GM18861 (cell line): ENCODE results near the gene PTPRN2.

ENCODE experiments used
- ATAC-seq: cut with Tn5 transposase; IDR thresholded peaks from one replicate; pipeline ENCODE4 v1.9.1; 2021; ENCODE audit not compliant: unreplicated experiment

The PTPRN2 gene

DNA sequence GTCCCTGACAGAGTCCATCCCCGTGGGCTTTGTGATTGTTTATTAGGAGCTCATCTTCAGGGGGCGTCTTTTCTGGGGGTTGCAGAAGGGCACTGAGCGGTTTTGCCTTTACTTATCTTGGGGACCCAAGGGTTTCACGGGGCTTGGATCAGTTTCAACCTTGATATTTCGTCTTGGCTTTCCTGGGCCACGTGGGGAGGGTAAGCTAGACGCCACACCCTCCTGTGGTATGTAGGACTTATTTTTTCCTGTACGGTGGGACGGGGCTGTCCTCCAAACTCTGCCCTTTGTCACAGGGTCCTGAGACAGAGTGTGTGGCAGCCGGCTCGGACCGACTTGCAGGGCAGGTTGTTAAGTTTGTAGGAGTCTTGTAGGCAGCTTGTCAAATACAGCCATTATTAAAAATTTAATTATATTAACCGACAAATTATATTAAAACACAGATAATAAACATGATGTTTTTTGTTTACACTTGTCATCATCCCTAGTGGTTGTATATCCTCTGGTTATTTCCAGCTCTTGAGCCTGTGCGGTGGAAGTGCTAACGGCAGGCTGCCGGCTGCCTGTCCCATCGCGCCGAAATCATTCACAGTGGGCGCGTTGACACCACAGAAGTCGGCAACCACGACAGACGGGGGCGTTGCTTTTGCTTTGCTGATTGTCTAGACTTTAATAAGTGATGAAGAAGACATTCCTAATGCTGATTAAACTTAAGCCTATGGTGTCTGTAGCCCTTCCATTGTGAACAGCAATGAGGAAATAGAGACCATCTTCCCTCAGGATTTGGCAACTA is 1057.7 kb downstream of the PTPRN2 start:
- no peak for ATAC-seq

DNA sequence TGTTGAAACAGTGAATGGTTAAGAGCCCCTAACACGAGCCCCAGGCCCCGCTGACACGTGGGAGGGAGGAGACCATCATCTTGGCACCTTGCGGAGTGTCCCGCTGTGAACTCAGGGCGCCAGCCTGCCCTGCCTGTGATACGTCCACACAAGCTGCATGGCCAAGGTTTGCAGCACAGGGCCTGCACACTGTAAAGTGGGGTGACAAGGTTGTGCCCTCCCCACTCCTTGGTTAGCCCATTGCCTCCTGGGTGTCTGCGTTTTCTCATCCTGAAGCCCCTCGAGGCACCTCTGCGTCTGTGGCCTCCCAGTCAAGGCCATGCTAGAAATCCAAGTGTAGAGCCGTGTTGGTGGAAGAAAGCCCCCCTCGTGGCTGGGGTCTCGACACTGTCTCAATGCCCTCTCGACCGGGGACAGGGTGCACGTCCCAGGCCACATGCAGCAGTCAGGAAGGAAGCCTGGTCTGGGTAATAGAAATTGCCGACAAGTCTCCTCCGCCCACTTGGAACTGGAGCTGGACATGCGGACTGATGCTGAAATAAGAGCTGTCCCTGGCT is 1058.8 kb downstream of the PTPRN2 start:
- ATAC-seq: no peak

DNA sequence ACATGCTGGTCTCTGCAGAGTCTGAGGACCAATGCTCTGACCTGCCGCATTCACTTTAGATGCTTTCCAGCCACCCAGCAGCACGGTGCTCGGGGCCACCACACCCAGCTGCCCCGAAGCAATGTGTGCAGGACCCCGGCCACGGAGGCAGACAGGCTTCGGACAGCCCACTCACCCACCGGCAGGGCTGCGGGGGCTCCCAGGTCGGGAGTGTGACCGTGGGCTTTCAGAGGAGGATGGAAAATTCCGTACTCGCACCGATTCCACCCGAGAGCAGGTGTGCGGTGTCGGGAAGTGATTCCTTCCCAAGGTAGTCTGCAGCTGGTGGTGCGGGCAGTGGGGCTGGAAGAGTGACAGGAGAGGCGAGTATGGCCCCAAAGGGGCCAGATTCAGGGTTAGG is 1059.9 kb downstream of the PTPRN2 start:
- no peak for ATAC-seq

DNA sequence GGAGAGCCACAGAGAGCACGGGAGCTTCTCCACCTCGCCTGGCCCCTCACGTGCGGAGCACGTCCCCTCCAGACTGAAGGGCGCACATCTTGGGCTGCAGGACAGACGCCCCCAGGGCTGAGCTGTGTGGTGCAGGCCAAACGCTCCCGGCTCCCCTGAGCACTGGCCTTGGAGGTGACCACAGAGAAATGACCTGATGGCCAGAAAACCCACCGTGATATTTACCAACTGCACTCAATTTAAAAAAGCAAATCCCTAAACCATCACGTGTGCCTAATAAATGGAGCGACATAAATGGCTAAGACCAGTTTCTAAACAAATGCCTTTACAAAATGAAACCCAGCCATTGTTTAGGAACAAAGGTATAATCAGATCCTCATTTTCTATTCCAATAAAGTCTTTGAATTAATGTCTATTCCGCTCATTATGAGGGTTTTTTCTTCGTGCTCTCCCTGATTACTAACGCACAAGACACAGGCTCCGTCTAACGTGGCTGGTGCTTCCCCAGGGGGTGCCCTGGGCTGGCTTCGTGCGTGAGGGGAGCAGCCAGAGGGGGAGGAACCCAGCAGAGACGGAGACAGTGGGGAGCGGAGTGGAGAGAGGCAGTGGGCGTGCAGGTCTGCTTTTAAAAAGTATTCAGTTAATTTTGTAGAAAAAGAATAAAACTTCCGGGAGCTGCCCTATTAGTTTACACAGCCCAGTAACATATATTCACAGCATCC is 1060.5 kb downstream of the PTPRN2 start:
- no peak for ATAC-seq

DNA sequence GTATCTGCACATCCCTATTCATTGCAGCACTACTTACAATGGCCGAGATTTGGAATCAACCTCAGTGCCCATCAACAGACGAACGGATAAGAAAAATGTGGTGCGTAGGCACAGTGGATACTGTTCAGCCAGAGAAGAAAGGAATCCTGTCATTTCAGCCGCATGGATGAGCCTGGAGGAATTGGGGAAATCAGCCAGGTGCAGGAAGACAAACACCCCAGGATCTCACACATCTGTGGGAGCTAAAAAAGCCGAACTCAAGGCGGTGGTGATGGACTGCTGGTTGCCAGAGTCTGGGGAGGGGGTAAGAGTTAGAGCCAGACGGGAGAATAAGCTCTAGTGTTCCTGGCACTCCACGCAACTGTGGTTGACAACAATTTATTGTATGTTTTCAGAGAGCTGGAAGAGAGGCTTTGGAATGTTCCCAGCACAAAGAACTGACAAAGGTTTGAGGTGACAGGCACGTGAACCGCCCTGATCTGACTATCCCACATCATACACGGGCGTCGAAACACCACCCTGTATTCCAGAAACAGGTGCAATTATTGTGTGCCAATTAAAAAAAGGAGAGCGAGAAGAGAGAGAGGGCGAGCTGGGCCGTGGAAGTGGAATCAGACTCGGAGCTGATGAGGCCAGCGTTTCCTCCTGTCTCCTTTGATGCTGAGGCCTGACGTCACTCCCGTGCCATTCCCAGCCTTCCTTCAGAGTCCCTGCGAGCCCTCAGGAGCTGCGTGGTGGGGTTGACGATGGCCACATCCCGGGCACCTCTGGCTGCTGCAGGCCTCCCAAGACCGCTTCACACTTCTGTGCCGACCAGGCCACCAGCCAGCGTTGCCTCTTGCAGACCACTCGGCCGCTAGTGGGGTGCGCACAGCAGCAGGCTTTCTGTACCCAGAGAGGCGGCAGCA is 1061.4 kb downstream of the PTPRN2 start:
- ATAC-seq: no peak

DNA sequence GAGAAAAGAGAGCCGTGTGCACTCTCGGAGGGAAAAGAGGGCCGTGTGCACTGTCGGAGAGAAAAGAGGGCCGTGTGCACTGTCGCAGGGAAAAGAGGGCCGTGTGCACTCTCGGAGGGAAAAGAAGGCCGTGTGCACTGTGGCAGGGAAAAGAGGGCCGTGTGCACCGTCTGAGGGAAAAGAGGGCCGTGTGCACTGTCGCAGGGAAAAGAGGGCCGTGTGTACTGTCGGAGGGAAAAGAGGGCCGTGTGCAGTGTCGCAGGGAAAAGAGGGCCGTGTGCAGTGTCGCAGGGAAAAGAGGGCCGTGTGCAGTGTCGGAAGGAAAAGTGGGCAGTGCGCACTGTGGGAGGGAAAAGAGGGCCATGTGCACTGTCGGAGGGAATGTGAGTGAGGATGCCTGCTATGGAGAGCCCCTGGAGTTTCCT is 1062.1 kb downstream of the PTPRN2 start:
- no peak for ATAC-seq

DNA sequence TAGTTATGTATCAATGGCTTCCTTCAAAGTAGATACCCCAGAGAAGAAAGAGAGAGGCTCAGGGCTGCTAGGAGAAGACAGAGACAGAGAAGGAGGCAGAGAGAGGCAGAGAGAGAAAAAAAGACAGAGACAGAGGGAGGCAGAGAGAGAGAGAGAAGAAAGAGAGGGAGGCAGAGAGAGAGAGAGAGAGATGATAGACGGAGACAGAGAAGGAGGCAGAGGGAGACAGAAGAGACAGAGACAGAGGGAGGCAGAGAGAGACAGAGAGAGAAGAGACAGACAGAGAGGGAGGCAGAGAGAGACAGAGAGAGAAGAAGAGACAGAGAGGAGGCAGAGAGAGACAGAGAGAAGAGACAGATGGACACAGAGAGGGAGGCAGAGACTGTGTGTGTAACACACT is 1062.9 kb downstream of the PTPRN2 start:
- no peak for ATAC-seq

DNA sequence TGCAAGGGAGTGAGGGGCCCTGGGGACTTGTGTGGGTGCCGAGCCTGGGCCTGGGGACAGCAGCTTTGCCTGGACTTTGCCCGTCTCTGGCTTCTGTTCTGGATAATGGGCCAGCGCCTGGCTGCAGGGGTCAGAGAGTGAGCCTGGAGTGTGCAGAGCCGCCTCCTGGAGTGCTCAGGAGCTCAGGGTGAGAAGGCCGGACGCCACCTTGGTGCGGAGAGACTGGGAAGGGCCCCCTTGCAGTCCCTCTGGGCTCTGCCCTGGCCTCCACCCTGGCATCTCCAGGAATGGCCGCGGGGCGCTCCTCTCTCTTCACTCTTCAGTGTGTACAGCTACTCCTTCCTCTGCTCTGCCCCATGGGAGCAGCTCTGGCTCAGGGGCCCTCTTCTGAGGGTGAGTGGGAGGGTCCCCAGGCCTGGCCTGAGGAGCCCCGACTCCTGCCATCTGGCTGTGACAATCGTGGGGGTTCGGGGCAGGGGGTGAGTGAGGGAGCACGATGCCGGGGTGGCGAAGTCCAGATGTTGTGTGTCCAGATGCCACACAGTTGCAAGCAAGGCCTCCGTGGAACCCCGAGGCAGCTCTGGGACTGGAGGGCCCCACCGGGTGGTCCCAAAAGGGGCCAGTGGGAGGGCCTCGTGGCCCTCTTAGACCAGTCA is 1063.7 kb downstream of the PTPRN2 start:
- no peak for ATAC-seq

DNA sequence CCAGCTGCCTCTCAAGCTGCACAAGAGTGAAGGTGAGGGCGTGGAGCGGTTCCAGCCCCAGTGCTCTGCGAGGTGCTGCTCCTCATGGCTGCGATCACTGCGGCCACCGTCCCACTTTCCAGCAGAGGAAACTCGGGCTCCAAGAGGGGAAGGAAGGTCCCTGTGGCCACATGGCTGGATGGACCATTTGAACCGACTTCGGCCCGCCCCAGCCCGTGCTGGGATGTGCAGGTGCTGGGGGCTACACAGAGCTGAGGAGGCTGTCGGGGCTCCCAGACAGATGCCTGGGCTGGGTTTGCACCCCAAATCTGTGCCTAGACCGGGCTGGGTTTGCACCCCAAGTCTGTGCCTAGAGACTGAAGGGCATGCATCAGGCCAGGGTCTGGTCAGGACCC is 1064.3 kb downstream of the PTPRN2 start:
- ATAC-seq: no peak

DNA sequence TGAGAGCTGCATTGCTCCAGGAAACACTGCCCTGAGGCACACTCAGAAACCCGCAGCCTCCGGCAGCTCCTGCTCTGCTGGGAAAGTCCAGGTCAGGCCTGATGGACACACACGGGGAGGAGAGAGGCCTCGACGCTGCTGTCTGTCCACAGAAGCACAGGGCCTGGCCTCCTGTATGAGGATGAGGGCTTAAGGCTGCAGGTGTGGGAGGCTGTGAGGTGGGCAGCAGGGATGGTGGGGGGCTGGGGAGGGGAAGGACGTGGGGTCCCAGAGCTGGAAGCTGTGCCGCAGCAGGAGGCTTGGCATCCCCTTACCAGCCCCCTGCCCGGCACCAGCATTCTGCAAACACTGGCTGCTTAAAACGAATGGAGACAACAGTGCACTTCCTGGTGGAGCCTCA is 1064.7 kb downstream of the PTPRN2 start:
- no peak for ATAC-seq

DNA sequence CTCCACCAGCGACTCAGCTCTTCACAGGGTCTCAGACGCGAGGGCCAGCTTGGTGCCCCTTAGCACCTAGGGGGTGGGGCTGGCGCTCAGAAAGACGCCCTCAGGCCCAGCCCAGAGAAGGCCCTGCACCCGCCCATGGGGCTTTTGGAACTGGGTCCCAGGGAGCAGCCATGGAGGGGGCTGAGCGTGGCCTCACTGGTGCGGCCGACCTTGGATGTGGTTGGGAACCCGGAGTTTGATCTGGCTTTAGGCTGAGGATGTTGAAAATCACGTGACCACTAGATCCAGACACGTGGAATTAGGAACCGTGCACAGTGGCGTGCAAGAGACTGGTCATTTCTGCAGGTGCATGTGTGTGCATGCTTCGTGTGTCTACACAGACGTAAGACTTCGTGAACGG is 1065.4 kb downstream of the PTPRN2 start:
- ATAC-seq: no peak

DNA sequence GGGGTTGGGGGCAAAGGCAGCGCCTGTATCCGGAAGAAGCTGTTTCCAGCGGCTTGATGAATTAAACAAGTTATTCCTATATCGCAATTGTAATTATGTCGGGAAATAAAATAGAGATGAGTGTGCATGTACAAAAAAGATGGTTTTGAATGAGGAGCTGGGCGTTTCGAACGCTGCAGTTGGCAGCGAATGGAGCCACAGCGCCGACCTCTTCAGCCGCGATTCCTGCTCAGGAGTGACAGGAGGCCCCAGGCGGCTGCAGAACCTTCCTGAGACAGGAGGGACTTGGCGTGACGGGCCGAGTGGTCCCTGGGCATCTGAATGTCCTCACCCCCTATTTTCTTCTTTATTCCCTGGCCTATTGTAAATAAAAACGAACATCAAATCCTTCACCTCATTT is 1065.9 kb downstream of the PTPRN2 start:
- ATAC-seq: no peak

DNA sequence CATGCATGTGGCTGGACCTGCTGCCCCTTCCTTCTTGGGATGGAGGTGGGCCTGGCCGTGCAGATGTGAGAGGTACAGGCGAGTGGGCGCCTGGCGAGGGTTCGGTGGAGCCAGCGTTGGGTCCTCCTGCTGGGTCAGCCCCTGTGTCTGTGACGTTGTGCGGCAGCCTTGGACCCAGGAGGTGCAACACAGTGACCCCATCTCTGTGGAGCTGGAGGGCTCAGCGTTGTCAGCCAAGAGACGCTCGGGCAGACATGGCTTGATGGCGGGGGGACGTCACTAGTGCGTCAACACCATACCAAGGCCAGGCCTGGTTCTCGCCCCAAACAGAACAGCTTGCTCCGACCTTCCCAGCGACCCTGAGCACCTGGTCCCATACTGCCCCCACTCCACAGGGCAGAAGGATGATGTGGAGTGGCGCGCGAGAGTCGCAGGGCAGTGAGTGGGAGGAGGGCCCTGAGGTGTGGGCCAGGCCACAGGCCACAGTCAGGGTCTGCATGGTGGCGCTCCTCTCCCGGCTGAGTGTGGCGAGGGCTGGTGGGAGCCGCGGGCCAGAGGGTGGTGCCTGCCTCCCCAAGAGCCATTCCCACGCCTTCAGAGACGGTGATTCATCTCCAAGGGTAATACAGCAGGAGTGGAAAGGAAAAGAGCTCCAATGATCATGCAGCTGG is 1066.4 kb downstream of the PTPRN2 start:
- ATAC-seq: no peak

DNA sequence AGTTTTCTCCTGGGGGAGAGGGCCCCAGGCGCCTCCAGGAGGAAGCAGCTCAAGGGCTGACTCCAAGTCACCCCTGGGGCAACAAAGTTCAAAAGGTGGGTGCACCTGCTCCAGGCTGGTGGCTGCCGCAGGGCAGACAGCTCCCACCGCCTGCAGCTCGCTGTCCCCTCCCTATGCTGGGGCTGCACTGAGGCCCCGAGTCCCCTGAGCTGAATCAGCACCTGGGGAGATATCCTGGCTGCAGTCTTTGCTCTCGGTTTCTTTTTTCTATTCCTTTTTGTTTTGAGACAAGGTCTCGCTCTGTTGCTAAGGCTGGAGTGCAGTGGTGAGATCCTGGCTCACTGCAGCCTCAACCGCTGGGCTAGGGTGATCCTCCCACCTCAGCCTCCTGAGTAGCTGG is 1067.4 kb downstream of the PTPRN2 start:
- no peak for ATAC-seq

DNA sequence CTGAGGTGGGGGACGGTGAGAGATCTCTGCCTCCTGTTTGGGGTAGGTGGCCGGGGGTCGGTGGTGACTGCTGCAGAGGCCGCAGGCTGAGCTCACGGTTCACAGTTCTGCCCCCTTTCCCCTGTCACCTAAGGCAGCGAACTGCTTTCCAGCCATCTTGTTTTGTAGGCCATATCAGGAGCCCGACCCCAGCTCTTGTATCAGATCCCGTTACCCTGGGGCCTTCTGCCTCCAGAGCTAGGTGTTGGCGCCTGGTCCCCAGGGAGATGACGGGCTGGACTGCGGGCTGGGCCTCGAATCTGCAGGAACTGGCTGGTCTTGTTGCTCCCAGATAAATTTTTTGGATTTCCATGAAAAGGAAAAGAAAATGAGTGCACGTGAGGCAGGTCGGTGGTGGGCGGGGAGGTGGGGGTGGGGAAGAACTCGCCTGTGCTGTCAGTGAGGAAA is 1067.8 kb downstream of the PTPRN2 start:
- ATAC-seq: no peak

DNA sequence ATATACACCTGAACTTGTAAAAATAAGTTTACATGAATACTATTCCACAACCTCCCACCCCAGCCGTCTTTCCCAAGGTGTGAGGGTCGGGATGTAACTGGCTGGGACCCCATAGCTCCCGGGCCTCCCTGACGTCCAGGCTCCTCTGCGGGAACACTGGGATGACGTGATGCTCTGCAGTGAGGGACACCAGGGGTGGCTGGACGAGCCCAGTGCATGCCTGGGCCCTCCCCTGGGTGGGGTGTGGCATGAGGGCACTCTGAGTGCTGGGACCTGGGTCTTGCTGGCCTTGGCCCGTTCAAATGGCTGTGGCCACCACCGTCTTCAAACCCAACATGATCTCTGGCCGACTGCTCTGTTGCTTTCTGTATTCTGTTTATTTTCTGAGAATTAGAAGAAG is 1068.4 kb downstream of the PTPRN2 start:
- ATAC-seq: no peak

DNA sequence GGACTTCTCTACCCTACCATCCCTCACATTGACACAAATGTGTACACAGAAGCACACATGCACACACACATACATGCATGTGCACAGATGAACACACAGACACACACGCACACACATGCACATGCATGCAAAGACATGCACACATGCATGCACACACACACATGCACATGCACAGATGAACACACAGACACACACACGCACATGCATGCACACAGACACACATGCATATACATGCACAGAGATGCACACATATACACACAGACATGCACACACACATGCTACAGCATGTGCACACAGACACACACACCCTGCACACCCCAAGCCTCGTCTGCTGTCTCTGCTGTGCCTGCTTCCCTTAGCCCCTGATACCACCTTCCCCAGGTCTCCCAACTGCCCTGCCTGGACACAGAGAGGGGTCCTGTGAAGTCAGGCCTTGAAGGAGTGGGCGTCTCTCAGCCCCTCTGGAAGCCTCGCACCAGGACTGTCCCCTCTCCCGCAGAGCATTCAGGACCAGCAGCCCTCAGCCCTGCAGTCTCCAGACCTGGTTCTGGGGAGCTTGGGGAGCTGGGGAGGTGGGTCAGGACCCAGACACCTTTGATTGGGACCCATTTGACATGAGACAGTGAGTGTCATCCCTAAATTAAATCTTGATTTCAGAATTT is 1069.0 kb downstream of the PTPRN2 start:
- ATAC-seq: no peak

DNA sequence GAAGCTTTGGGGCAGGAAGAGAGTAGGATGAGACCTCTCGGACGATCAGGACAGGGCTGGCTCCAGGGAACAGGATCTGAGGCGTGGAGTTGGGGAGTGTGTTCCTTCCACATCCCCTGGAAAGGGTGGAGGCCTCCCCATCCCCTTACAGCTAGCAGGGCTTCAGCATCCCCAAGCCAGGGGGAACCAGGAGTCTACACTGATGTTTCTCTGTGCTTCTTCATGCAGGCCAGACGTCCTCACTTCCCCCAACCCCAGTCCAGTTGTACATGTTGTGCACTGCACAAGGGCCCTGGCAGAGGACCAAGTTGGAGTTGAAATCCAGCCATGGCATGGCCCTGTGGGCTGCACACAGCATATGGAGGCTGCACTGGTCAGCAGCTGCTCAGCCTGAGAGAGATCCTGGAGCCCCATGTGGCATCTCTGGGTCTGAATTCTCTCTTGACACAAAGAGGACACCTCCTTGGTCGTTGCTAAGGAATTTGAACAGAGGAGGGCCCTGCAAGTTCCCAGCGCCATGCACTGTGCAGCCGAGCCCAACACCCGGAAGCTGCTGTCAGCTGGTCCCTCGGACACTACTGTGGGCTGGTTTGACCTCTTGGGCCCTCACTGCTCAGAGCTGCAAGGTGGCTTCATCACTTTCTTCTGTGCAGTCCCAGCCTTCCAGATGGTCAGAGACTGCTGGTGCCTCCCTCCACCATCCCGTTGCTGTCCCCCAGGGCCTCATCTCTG is 1069.7 kb downstream of the PTPRN2 start:
- ATAC-seq: no peak
